Prostate gland (tissue), 2 donors: Measurements from ENCODE around the gene ARID3B. TPM values are rescaled to one million over a fixed set of nuclear protein-coding genes. Genes with fewer than 3 reads are reported as not detected.
A peak's percentile ranks its signal among the peaks of the same experiment; 100 is the strongest.

Experiments used
- DNase-seq: peaks from one replicate; pipeline ENCODE4 v3.0.0-alpha.2; 2019; ENCODE audit warnings: low spot score
- H3K27ac ChIP-seq, 2 donors: fragments of 200-600 bp; sonication (generic); 2 replicates each; pipeline ENCODE4 v1.5.1; 2017 to 2019
- H3K27me3 ChIP-seq: fragments of 200-600 bp; sonication (generic); replicated peaks from 2 replicates; pipeline ENCODE4 v1.5.1; 2019; ENCODE audit not compliant: insufficient read depth
- H3K36me3 ChIP-seq, 2 donors: fragments of 200-600 bp; sonication (generic); 1 replicate in 1 of 2; 2 replicates in 1 of 2; pipeline versions ENCODE4 v1.5.1 to v1.8.1; 2017 to 2019
- H3K4me1 ChIP-seq: fragments of 200-600 bp; sonication (generic); replicated peaks from 2 replicates; pipeline ENCODE4 v1.5.1; 2019
- H3K4me3 ChIP-seq, 2 donors: fragments of 200-600 bp; sonication (generic); 2 replicates each; pipeline ENCODE4 v1.5.1; 2017 to 2019
- H3K9me3 ChIP-seq: fragments of 200-600 bp; sonication (generic); 2 replicates; pipeline ENCODE4 v1.5.1; 2017
- POLR2A ChIP-seq: fragments of 450-650 bp; IDR thresholded peaks from one replicate; pipeline ENCODE4 v1.6.1; 2016; ENCODE audit warnings: antibody characterized with exemption, mild to moderate bottlenecking
- POLR2AphosphoS5 ChIP-seq: sonication (generic); formaldehyde crosslinking; IDR thresholded peaks from one replicate; pipeline ENCODE4 v1.6.1; 2017; ENCODE audit warnings: antibody characterized with exemption
- WGBS: methylation state at CpG from one replicate; pipeline ENCODE4 v1.1.5; 2018; 5-methylcytosine and 5-hydroxymethylcytosine counted together
- intact Hi-C: fragments of 100-400 bp; cut with DNase I; formaldehyde crosslinking; loops from one replicate; pipeline ENCODE4 v1.14.2; 2022
- total RNA-seq, 2 donors: library from RNA; depleted of rRNA; stranded (reverse); fragments of >200 nt; gene quantifications; one replicate each; pipeline ENCODE4 v1.1.0, GENCODE V29; 2016
- TF ChIP-seq, protein P1 (sequence below), 4 experiments: fragments of 200-600 bp in 2 of 4; fragments of 450-650 bp in 2 of 4; sonication (generic) in 2 of 4; IDR thresholded peaks; 1 replicate in 3 of 4; 2 replicates in 1 of 4; pipeline ENCODE4 v1.5.1; 2016 to 2019; ENCODE audit warnings: antibody characterized with exemption in 4 of 4, mild to moderate bottlenecking in 2 of 4, moderate library complexity in 2 of 4

Gene ARID3B
- total RNA-seq, 2 donors from 2014 or later = 5.1 to 36.7 TPM

DNA sequence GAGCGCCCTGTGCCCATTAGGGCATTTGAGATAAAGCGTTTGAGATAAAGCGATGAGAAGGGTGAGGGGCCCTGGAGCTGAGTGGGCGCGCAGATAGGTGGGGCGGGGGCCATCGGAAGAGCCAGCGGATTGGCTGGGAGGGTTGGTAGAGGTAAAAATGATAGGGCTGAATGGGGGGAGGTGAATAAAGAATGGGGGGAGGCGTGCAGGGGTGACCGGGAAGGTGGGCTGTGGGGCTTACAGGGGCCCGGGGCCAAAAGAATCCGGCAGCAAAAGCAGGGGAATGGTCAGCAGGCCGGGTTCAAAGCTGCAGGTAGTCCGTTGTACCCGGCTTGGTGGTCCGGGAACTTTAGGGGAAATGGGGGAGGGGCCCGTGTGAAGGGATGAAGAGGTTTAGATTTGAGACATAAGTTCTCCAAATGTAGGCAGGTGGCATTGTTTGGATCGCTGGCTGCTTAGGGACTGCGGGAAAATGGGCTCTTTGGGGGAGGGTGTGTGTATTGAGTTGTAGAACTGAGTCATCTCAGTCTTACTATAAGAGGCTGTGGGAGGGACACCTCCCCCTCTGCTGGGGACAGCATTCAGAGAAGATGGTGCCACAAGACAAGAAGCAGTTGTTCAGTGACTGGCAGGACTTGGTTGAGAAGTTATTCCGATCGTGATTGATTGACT lies 610 bp downstream of the ARID3B start:
- Histone ChIP-seq H3K36me3 (no peaks in the 10 kb centered on the region), H3K4me1 (peaks cover 8% of the 10 kb centered on the region), H3K9me3 (no peaks in the 10 kb centered on the region), H3K27me3 (no peaks in the 10 kb centered on the region), H3K27ac (peak overlapping the region; percentile 78 to 81), H3K4me3 (peak overlapping the region; percentile 84 to 94)
- DNase-seq = peak; percentile 7
- TF ChIP-seq POLR2A (no peak), POLR2AphosphoS5 (peak; percentile 14)
- TF ChIP-seq, protein P1, sequence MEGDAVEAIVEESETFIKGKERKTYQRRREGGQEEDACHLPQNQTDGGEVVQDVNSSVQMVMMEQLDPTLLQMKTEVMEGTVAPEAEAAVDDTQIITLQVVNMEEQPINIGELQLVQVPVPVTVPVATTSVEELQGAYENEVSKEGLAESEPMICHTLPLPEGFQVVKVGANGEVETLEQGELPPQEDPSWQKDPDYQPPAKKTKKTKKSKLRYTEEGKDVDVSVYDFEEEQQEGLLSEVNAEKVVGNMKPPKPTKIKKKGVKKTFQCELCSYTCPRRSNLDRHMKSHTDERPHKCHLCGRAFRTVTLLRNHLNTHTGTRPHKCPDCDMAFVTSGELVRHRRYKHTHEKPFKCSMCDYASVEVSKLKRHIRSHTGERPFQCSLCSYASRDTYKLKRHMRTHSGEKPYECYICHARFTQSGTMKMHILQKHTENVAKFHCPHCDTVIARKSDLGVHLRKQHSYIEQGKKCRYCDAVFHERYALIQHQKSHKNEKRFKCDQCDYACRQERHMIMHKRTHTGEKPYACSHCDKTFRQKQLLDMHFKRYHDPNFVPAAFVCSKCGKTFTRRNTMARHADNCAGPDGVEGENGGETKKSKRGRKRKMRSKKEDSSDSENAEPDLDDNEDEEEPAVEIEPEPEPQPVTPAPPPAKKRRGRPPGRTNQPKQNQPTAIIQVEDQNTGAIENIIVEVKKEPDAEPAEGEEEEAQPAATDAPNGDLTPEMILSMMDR (IDR thresholded peaks at IDR 0.05) = no peak
- intact Hi-C loops = loop anchor here (1.0 to 5.0 kb wide), 3 partner anchors 56 to 79 kb away; partner anchors contain the start of genes CLK3 and UBL7
- 3% methylated on average over 21 of the region's 21 CpGs for WGBS

DNA sequence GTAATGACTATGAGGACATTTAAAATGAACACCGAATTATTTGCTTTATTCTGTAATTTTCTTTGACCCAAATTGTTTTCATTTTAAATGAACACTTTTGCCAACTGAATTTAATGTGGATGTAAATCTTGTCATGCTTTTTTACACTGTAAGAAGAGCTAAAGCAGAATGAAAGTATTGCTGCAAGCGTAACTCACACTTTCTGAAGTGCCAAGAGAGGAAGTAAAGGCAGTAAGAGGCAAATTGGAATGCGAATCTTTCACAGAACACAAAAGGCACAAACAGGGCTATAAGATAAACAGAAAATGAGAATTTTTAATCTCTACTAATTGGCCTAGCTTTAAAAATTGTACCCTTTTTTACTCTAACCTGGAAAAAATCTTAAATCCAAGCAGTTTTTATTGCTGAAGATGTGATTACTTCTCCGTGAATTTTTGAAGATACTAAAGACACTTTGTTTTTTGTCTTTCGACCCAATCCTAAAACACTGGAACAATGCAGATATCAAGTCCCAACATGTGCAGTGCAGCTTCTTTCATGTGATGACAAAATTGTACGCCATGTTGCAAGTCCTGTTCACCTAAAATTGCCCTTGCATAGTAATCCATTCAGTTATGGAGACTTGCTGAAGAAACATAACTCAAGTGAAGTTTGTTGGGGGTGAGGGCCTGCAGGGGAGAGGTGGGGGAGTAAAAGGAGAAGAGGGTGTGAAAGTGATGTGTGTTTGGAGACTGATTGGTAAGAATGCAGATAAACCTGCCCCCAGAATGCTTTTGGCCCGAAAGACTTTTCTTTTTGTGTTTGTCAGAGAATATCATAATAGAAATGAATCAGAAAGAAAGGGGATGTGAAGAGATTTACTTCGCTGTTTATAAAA lies 1.4 kb downstream of the ARID3B start:
- no peak for DNase-seq
- TF ChIP-seq POLR2A (no peak), POLR2AphosphoS5 (no peak)
- peak overlapping the region; percentile 84 to 94 for H3K4me3 ChIP-seq
- H3K4me1 ChIP-seq = peaks cover 9% of the 10 kb centered on the region
- intact Hi-C loops = loop anchor here (5.0 kb wide), 2 partner anchors 55 to 80 kb away; partner anchors contain the start of gene UBL7
- peak overlapping the region; percentile 78 to 81 for H3K27ac ChIP-seq
- 36% methylated on average over 8 of the region's 8 CpGs for WGBS
- no peaks in the 10 kb centered on the region for H3K27me3 ChIP-seq
- H3K36me3 ChIP-seq = no peaks in the 10 kb centered on the region
- H3K9me3 ChIP-seq = no peaks in the 10 kb centered on the region

DNA sequence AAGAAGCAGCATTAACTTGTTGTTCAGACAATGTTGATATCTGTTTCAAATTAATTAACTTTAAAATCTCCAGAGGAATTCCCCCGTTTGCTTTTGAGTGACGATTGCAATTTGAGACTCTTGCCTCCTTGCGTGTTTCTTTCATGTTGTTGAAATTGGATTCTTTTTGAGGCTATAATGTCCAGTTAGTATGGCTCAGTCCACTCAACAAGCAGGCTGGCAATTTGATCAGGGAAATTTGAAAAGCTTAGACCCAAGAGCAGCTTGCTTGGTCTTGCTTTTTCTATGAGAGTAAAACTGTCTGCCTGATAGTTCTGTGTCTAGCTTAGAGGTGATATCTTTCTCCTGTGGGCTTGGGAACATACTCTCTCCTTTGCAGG lies 2.0 kb downstream of the ARID3B start:
- H3K9me3 ChIP-seq = no peaks in the 10 kb centered on the region
- DNase-seq = no peak
- TF ChIP-seq, protein P1 (IDR thresholded peaks at IDR 0.05) = no peak
- no peak for TF ChIP-seq POLR2AphosphoS5
- no peak for TF ChIP-seq POLR2A
- 36% methylated on average over 3 of the region's 3 CpGs for WGBS
- intact Hi-C loops = loop anchor here (5.0 kb wide), 2 partner anchors 54 to 81 kb away; partner anchors contain the start of gene UBL7
- H3K36me3 ChIP-seq = no peaks in the 10 kb centered on the region
- H3K27ac ChIP-seq = no peak overlapping the region
- no peaks in the 10 kb centered on the region for H3K27me3 ChIP-seq
- peaks cover 9% of the 10 kb centered on the region for H3K4me1 ChIP-seq
- H3K4me3 ChIP-seq = no peak overlapping the region

DNA sequence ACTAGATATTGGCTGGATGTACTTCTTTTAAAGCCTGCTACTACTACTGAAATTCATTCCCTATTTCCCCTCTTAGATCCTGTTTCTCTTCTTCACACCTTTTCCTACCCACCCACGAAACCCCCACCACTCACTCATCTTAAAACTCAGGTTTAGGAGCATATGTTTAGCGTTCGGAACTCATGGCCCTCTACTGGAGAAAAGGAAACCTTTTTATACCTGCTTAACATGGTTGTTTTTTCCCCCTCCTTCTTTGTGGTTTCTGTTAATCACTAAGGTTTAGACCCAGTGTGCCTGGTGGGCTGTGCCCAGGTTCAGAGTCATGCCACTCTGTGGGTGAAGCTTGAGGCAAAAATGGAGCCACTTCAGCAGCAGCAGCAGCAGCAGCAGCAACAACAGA lies 2.6 kb downstream of the ARID3B start:
- intact Hi-C loops = loop anchor here (5.0 kb wide), 2 partner anchors 54 to 81 kb away; partner anchors contain the start of gene UBL7
- H3K27me3 ChIP-seq = no peaks in the 10 kb centered on the region
- WGBS = 49% methylated on average over 3 of the region's 3 CpGs
- H3K36me3 ChIP-seq = no peaks in the 10 kb centered on the region
- DNase-seq = no peak
- H3K4me3 ChIP-seq = no peak overlapping the region
- TF ChIP-seq POLR2A = no peak
- TF ChIP-seq POLR2AphosphoS5 = no peak
- TF ChIP-seq, protein P1 (IDR thresholded peaks at IDR 0.05) = peak in 2 of 4 experiments; percentile 13 to 15
- no peak overlapping the region for H3K27ac ChIP-seq
- H3K9me3 ChIP-seq = no peaks in the 10 kb centered on the region
- peaks cover 9% of the 10 kb centered on the region for H3K4me1 ChIP-seq

DNA sequence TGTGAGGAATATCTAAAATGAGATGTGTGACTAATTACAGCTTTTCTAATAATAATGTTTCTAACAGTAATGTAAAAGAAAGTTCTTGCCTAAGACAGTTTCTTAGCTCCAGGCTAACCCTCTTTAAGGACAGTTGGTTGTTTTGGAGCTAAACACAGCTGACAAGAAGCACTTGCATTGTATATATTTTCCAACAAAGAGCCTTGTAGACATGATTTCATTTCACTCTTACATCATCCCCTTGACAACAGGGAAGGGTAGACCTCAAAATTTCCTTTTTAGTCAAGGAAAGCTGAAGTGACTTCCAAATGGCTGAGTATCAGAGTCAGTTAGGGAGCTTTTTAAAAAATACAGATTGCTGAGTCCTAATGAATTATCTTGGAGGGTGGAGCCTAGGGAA lies 4.1 kb downstream of the ARID3B start:
- intact Hi-C loops = no loop called here
- H3K27me3 ChIP-seq = no peaks in the 10 kb centered on the region
- DNase-seq = no peak
- no peaks in the 10 kb centered on the region for H3K9me3 ChIP-seq
- no peak overlapping the region for H3K4me3 ChIP-seq
- no peak overlapping the region for H3K27ac ChIP-seq
- H3K36me3 ChIP-seq = no peaks in the 10 kb centered on the region
- no peak for TF ChIP-seq POLR2AphosphoS5
- TF ChIP-seq, protein P1 (IDR thresholded peaks at IDR 0.05) = no peak
- TF ChIP-seq POLR2A = no peak
- H3K4me1 ChIP-seq = peaks cover 9% of the 10 kb centered on the region
